Hematopoietic multipotent progenitor cell treated with erythropoietin and hydrocortisone succinate and interleukin-3 and kit ligand, for 15 days (in vitro differentiated cells): Measurements from ENCODE around the gene NEDD4.
"Not testable (repeated sequence)": the region's sequence is repeated elsewhere in the genome, so short reads cannot be mapped to it uniquely, and the experiment has no call there.

ENCODE experiments used
- DNase-seq: peaks from one replicate; pipeline ENCODE4 v3.0.0-alpha.2; 2015; ENCODE audit warnings: low spot score

The NEDD4 gene

GRCh38 chr15:56004281-56004680 is 10.9 kb upstream of the NEDD4 start:
- DNase-seq, result not testable (repeated sequence)

GRCh38 chr15:56003777-56004176 is 10.4 kb upstream of the NEDD4 start:
- DNase-seq, result not testable (repeated sequence)

- DNase-seq, result not testable (repeated sequence)
These were observed 9.9 kb upstream of the NEDD4 start for GRCh38 chr15:56003277-56003676.

DNA sequence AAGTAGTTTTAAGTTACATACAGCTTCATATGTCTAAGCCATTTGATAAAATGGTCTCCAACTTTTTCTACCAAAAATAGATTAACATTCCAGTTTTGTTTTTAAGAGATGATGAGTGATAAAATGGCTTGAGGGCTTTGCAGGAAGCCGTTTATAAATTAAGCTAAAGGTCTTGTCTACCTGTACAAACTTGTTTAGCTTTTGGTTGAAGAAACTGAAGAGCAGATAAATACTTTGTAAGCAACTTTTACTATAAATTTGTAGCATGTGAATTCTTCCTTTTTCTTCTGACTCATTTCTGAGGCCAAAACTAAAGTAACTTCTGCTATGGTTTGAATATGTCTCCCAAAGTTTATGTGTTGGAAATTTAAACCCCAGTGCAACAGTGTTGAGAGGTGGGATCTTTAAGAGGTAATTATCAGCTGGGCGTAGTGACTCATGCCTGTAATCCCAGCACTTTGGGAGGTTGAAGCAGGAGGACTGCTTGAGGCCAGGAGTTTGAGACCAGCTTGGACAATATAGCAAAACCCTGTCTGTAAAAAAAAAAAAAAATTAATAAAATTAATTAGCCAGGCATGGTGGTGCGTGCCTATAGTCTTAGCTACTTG is 8.2 kb upstream of the NEDD4 start:
- no peak for DNase-seq

DNA sequence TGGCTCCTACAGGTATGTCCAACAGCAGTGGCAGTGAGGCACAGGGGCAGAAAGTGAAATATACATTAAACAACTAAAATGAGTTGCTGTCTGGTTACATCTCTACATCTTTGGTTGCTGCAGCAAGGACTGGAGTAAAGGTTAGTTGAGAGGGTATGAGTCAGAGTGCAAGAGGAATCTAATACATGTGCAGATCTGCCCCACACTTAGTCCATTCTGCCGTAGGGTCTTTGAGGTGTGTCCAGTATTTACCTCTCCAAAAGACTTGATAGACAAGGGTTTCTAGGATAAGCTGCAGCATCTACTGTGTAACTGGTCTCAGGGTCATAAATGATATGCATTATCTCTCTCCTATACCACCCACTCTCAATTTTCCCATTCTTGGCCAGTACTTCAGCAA is 6.2 kb upstream of the NEDD4 start:
- no peak for DNase-seq

GRCh38 chr15:55998478-55998877 is 5.1 kb upstream of the NEDD4 start:
- no peak for DNase-seq

DNA sequence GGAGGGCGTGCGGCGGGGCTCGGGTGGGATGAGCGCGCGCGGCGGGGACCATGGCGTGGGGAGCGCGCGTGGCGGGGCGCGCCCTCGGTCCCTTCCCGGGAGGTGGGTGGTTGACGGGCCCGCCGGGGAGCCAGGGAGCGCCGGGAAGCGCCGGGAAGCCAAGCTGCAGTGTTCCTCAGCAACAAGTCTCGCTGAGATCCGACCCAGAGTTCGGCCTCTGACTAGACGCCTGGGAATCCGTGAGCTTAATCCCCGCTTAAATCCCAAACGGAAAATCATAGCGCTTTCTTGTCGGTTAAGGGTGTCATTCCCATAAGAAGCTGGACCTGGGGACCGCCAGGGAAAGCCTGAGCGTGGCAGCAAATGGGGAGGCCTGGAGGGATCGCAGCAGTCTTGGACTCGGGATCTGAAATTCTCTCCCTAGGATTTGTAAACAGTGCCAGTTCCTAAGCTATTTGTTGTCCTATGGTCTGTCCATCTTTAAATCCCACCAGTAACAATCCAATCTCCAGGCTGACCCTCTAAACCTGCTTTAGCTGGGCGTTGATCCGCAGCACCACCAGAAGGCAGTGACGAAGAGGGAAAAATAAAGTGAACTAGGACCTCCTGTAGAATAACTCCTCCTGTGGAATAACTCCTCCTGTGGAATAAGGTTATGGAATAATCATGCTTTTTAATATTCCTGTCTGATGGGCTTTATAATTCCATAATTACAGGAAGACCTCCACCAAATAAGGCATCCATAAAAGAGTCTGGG is 570 bp upstream of the NEDD4 start:
- no peak for DNase-seq

DNA sequence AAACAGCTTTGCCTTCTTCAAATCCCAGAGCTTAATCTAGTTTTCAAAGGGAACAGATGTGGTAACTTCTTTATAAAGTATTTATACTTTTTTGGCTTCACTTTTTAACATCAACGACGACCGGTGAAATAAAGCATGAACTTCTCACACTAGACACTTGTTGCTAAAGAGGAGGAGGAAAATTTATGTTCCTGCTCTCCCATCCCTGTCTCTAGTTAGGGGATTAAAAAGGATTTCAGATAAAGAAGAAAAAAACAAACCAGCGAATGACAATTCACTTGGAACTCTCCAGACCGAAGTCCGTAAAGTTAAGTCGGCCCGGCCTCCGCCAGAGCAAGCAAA is 672 bp downstream of the NEDD4 start:
- DNase-seq, result no peak

- no peak for DNase-seq
These were observed 1.3 kb downstream of the NEDD4 start for GRCh38 chr15:55991802-55992768.

GRCh38 chr15:55990998-55991397 is 2.4 kb downstream of the NEDD4 start:
- DNase-seq, result no peak

DNA sequence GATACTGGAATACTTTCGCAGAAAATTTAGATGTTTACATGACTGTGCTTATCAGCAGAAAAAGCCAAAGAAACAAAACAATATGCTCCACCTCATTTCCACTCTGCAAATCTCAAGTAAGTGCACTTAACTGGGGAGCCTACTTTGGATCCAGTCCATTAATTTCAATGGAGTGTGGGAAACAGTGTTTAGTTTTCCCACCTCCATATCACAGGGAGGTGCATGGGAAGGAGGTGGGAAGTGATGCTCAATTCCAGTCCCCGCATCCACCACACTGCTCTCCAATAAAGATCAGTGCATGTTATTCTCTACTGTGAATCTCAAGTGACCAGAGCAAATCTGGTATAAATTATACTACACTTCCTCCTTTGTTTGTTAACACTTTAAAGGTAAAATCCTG is 2.9 kb downstream of the NEDD4 start:
- no peak for DNase-seq

DNA sequence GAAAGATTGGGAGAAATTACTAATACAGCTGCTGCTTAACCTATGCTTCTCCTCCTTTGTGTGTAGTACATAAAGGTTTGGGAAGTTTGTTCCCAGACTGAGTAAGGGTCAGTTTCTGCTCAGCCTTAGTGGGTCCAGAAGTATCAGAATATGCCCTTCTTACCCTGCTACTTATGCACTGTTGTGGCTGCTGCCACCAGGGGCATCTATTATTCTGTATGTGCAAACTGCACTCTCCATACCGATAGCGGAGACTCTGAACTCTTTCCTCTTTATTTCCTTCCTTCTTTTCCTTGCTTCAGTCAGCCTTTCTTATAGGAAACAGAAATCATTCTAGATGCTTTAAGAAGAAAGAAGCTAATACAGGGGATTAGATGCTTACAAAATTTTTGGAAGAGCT is 4.0 kb downstream of the NEDD4 start:
- no peak for DNase-seq

GRCh38 chr15:55981582-55982249 is 11.7 kb downstream of the NEDD4 start:
- no peak for DNase-seq

GRCh38 chr15:55980511-55980910 is 12.9 kb downstream of the NEDD4 start:
- no peak for DNase-seq

- no peak for DNase-seq
These were observed 16.2 kb downstream of the NEDD4 start for GRCh38 chr15:55977231-55977630.

- DNase-seq, result no peak
These were observed 23.1 kb downstream of the NEDD4 start for GRCh38 chr15:55970286-55970685.

- DNase-seq, result no peak
These were observed 23.8 kb downstream of the NEDD4 start for GRCh38 chr15:55969582-55969981.

DNA sequence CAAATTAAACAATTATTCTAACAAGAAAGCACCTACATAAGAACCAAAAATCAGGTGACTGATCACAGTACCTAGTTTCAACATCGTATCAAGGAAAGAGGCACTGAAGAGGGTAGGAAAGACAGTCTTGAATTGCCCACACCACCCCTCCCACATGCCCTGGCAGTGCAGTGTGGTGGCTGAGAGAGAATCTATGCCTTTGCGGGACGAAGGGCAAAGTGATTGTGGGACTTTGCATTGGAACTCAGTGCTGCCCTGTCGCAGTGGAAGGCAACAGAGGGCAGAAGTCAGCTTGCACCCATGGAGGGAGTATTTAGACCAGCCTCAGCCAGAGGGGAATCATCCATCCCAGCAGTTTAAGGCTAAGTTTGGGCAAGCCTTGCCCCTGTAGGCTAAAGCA is 24.5 kb downstream of the NEDD4 start:
- DNase-seq, result no peak

DNA sequence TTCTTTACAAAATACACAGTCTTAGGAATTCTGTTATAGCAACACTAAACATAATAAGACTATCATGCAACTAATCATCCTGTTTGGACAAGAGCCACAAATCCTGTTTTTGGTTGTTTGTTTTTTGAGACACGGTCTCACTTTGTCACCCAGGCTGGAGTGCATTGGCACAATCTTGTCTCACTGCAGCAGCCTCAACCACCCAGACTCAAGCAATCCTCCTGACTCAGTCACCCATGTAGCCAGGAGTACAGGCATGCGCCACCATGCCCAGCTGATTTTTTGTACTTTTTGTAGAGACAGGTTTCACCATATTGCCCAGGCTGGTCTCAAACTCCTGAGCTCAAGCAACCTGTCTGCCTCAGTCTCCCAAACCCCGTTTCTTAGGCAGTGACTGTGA is 28.3 kb downstream of the NEDD4 start:
- no peak for DNase-seq

DNA sequence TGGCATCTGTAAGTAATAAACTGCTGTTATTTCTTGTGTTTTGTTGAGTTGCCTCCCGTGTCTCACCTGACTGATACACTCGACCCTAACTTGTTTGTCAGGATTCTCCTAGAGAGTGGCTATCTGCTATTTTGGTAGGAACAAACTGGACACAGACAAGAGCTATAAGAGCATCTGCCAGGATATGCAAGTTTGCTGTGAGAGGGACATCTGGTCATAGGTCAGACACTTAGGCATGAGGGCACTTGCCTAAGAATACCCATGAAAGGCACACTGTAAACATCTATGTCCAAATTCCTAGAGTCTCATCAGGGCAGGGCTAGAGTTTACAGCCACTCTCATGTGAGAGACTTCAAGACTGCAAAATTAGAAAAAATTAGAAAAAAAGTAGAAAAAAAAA is 32.5 kb downstream of the NEDD4 start:
- DNase-seq, result no peak

DNA sequence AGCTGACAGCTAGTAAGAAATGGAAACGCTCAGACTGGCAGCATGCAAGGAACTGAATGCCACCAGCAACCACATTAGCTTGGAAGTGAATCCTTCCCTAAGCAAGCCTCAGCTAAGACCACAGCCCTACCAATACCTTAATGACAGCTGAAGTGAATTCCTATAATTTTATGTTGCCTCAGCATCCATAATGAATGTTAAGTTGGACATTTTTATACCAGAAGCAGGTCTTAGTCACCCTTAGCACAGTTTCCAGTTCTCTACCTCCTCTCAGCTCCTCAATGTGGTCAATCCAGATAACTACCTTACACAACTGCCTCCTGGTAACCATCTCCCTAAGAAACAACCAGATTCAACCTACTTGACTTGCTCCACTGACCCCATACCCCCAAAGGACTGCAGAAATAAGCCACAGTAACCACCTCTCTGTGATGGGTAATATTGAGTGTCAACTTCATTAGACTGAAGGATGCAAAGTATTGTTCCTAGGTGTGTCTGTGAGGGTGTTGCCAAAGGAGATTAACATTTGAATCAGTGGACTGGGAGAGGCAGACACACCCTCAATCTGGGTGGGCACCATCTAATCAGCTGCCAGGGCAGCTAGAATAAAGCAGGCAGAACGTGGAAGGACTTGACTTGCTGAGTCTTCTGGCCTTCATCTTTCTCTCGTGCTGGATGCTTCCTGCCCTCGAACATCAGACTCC is 33.5 kb downstream of the NEDD4 start:
- DNase-seq, result no peak

DNA sequence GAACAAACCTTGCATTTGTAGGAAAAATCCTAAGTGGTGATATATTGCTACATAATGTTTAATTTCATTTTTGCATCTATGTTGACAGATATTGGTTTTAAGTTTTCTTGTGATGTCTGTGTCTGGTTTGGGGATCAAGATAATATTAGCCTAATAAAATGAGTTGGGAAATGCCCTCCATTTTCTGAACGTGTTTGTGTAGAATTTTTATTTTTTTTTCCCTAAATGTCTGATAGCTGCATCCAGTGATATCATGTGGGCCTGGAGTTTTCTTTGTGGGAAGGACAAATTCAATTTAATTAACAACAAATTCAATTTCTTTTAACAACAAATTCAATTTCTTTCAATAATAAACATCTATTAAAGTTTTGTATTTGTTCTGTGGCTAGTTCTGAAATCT is 35.1 kb downstream of the NEDD4 start:
- no peak for DNase-seq
